ENCODE data around the gene RCN1. TPM values are rescaled to one million over a fixed set of nuclear protein-coding genes. Genes with fewer than 3 reads are reported as not detected.

Gene RCN1
- total RNA-seq, 1 experiment from 2014 or later = 99.8 TPM

DNA sequence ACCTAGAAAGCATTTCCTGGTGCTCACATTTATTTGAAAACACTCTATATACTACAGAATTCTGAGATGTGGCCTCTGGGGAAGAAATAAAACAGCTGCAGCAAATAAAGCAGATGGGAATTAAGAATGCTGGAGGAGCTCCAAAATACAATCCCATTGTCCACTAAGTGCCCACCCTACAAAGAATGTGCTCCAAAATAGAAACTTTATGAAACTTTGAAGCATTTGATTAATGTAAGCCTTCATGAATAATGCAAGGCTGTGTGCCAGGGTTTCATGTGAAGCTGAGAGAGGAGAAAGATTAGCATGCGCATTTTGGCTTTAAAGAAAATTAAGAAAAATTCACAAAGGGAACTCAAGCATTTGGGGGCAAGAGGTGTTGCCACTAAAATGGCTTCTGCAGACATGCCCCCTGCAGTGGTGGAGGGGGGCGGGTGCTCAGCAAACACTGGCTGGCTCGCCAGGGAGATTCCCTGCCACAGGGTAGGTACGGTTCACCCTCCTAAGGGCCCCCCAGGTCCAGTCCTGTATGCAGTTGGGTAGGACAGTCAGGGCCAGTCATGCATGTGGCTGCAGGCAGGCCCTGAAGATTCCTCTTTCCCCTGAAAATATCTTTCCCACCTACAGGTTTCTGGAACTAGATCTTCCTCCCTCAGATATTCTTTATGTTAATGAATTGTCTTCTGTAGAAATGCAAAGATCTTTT, 46.6 kb upstream of the RCN1 start (continued):
- TF ChIP-seq, protein P1, sequence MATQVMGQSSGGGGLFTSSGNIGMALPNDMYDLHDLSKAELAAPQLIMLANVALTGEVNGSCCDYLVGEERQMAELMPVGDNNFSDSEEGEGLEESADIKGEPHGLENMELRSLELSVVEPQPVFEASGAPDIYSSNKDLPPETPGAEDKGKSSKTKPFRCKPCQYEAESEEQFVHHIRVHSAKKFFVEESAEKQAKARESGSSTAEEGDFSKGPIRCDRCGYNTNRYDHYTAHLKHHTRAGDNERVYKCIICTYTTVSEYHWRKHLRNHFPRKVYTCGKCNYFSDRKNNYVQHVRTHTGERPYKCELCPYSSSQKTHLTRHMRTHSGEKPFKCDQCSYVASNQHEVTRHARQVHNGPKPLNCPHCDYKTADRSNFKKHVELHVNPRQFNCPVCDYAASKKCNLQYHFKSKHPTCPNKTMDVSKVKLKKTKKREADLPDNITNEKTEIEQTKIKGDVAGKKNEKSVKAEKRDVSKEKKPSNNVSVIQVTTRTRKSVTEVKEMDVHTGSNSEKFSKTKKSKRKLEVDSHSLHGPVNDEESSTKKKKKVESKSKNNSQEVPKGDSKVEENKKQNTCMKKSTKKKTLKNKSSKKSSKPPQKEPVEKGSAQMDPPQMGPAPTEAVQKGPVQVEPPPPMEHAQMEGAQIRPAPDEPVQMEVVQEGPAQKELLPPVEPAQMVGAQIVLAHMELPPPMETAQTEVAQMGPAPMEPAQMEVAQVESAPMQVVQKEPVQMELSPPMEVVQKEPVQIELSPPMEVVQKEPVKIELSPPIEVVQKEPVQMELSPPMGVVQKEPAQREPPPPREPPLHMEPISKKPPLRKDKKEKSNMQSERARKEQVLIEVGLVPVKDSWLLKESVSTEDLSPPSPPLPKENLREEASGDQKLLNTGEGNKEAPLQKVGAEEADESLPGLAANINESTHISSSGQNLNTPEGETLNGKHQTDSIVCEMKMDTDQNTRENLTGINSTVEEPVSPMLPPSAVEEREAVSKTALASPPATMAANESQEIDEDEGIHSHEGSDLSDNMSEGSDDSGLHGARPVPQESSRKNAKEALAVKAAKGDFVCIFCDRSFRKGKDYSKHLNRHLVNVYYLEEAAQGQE (IDR thresholded peaks at IDR 0.05; ENCODE audit: low read depth) = no peak
- TF ChIP-seq SIN3A (IDR thresholded peaks at IDR 0.05; ENCODE audit: low read depth) = no peak
- no peak for TF ChIP-seq ELF1 (IDR thresholded peaks at IDR 0.05; ENCODE audit: borderline replicate concordance, low read depth)

DNA sequence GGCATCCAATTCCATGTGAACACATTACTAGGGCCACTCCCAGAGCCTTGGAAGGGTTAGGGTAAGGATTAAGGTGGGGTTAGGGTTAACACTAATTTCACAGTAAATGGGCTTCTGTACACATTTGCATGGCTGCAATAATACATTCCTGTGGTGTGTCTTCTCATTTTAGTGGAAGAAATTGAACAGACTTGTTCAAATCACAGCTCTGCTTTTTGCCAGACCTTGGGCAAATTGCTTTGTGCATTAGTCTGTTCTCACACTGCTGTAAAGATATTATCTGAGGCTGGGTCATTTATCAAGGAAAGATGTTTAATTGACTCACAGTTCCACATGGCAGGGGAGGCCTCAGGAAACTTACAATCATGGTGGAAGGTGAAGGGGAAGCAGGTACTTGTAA, 45.4 kb upstream of the RCN1 start:
- no peak overlapping the region for H3K9ac ChIP-seq (ENCODE audit: low read length)
- no peaks in the 10 kb centered on the region for H3K79me2 ChIP-seq (ENCODE audit: insufficient read depth, low read length)
- H3K4me3 ChIP-seq (replicated peaks in 1 of 2; ENCODE audit: low read depth in 1 of 2, low read length in 2 of 2) = no peak overlapping the region
- no peaks in the 10 kb centered on the region for H3K36me3 ChIP-seq (ENCODE audit: control insufficient read depth in 1 of 2, insufficient read depth in 2 of 2, low read length in 2 of 2)
- TF ChIP-seq, protein P2, sequence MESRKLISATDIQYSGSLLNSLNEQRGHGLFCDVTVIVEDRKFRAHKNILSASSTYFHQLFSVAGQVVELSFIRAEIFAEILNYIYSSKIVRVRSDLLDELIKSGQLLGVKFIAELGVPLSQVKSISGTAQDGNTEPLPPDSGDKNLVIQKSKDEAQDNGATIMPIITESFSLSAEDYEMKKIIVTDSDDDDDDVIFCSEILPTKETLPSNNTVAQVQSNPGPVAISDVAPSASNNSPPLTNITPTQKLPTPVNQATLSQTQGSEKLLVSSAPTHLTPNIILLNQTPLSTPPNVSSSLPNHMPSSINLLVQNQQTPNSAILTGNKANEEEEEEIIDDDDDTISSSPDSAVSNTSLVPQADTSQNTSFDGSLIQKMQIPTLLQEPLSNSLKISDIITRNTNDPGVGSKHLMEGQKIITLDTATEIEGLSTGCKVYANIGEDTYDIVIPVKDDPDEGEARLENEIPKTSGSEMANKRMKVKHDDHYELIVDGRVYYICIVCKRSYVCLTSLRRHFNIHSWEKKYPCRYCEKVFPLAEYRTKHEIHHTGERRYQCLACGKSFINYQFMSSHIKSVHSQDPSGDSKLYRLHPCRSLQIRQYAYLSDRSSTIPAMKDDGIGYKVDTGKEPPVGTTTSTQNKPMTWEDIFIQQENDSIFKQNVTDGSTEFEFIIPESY (IDR thresholded peaks at IDR 0.05; ENCODE audit: extremely low read depth, insufficient replicate concordance, low read length) = no peak
- no peak for TF ChIP-seq SRF (IDR thresholded peaks at IDR 0.05; ENCODE audit: low read depth)
- POLR2A ChIA-PET = no interaction called here
- no peaks in the 10 kb centered on the region for H3K27me3 ChIP-seq (ENCODE audit: insufficient read depth, low read length)
- BruUV-seq (replicated peaks) = no TSS peak
- RAD21 ChIA-PET (ENCODE audit: low non-redundant PET in 1 of 2, low total read pairs in 2 of 2, uncharacterized antibody in 2 of 2, unreplicated experiment in 2 of 2) = no interaction called here
- ATAC-seq (no peak), DNase-seq (ENCODE audit: low read depth, low spot score) (no peak)
- intact Hi-C loops (cut with micrococcal nuclease) = no loop called here
- no peak overlapping the region for H2AFZ ChIP-seq (ENCODE audit: low read depth, low read length, poor library complexity, severe bottlenecking)
- no peak overlapping the region for H3K4me2 ChIP-seq (ENCODE audit: low read length)
- no peaks in the 10 kb centered on the region for H3K9me2 ChIP-seq (ENCODE audit: insufficient read depth)
- no peak overlapping the region for H3K27ac ChIP-seq (ENCODE audit: low read depth, low read length)
- no peaks in the 10 kb centered on the region for H3K9me3 ChIP-seq (ENCODE audit: control insufficient read depth in 1 of 2, insufficient read depth in 1 of 2, low read depth in 1 of 2, low read length in 2 of 2)
- H4K20me1 ChIP-seq (ENCODE audit: insufficient read depth) = no peaks in the 10 kb centered on the region
- H3K4me1 ChIP-seq (ENCODE audit: control insufficient read depth in 1 of 2, insufficient read depth in 2 of 2, low read length in 2 of 2) = no peaks in the 10 kb centered on the region
- CTCF ChIA-PET = no interaction called here
